Measurements from ENCODE around the gene WNT5B.
"Not testable (repeated sequence)": the region's sequence is repeated elsewhere in the genome, so short reads cannot be mapped to it uniquely, and the experiment has no call there.

The WNT5B gene

GRCh38 chr12:1598757-1599156 is 30.3 kb upstream of the WNT5B start:
- DNase-seq (ENCODE audit: low read depth in 2 of 2): no peak

GRCh38 chr12:1602706-1603105 is 26.3 kb upstream of the WNT5B start:
- DNase-seq (ENCODE audit: low read depth in 2 of 2): not testable (repeated sequence)

DNA sequence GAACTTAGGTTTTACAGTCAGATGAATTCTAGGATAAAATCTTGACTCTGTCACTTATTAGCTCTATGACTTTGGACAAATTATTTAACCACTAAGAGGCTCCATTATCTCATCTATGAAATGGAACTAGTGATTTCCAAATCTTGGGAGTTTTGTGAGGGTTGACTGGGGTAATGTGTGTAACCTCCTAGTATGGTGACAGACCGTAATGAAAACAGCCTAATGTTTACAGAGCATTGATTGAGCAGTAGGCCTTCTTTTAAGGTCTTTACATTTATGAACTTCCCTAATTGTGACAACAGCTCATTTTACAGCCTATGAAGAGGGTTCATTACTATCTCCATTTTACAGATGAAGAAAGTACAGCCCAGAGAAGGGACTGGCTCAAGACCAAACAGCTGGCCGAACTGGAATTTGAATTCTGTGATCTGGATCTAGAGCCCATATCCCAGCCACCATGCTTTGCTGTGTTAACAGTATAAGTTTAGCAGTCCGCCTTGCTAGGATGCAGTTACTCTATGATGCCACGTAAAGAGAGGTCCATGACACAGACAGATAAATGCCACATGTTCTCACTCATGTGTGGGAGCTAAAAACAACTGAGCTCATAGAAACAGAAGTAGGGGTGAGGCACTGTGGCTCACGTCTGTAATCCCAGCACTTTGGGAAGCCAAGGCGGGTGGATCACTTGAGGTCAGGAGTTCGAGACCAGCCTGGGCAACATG is 25.6 kb upstream of the WNT5B start:
- DNase-seq (ENCODE audit: low read depth in 2 of 2): no peak

GRCh38 chr12:1604464-1604863 is 24.6 kb upstream of the WNT5B start:
- DNase-seq (ENCODE audit: low read depth in 2 of 2): no peak

- DNase-seq (ENCODE audit: low read depth in 2 of 2): no peak
These were observed 23.7 kb upstream of the WNT5B start for GRCh38 chr12:1605129-1606020.

- no peak for DNase-seq (ENCODE audit: low read depth in 2 of 2)
These were observed 22.9 kb upstream of the WNT5B start for GRCh38 chr12:1606021-1606622.

GRCh38 chr12:1607940-1608712 is 20.9 kb upstream of the WNT5B start:
- no peak for DNase-seq (ENCODE audit: low read depth in 2 of 2)

DNA sequence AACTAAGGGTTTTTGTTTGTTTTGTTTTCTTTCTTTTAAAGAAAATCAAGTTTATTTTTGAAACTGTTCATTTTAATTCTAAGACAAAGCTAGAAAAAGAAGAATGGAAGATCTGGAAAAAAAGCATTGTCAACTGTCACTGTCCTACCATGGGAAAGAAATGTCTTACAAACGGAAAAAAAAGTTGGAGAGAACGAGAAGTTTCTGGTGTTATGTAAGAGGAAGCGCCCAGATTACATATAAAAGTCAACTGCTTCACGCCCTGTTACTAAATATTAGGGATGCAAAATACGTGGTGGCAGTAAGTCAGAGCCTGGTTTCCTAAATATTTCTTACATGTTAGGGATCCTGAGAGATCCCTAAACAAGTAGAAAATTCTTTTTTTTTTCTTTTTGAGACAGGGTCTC is 20.3 kb upstream of the WNT5B start:
- no peak for DNase-seq (ENCODE audit: low read depth in 2 of 2)

GRCh38 chr12:1610072-1610643 is 18.9 kb upstream of the WNT5B start:
- no peak for DNase-seq (ENCODE audit: low read depth in 2 of 2)

DNA sequence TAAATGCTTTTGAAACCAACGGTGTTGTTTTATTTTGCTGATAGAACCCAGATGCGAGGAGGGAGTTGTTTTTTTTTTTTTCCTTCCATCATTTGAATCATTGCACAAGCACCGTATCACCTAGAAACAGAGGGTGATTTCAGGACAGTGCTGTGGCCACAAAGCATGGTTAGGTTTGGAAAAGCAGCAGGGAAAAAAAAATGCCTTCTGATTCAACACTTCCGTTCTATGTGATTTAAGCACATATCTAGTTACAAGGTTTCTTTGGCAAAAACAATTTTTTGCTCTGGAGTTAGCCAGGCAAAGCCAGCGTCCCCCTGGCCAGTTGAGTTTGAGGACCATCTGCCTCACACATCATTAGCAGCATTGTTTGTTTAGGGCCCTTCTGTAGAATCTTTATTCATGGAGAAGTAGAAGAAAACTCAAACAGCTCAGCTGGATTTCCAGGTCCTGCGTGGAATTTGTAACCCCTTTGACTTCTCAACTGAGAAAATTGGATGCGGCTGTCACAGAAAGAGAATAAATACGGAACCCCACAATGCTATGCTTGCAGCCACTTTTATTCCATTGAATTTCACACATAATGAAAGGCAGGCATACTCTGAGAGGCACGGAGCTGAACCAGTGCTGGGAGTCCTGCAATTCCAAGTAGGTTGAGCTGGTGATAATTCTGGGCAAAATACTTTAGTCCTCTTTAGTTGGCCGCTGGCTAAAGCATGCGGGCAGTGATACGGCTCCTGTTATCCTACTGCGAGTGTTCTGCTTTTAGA is 17.0 kb upstream of the WNT5B start:
- DNase-seq (ENCODE audit: low read depth in 2 of 2): no peak

DNA sequence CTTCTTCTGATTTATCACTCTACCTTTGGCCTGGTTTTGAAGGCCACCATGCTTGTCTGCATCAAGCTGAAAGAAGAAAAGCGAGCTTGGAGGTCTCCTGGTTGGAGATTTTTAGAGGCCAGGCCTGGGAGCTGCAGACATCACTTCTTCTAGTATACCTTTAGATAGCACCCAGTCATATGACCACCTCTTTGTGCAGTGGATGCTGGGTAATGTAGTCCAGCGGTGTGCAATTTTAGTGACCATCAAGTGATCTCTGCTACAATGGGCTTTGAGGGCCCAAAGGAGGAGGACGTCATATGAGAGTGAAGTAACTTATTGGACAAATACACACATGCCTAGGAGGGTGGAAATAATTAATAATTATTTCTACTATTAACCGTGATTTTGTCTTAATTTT is 15.2 kb upstream of the WNT5B start:
- DNase-seq (ENCODE audit: low read depth in 2 of 2): no peak

GRCh38 chr12:1614360-1614759 is 14.7 kb upstream of the WNT5B start:
- DNase-seq (ENCODE audit: low read depth in 2 of 2): no peak

GRCh38 chr12:1616233-1617066 is 12.6 kb upstream of the WNT5B start:
- DNase-seq (ENCODE audit: low read depth in 2 of 2): no peak

DNA sequence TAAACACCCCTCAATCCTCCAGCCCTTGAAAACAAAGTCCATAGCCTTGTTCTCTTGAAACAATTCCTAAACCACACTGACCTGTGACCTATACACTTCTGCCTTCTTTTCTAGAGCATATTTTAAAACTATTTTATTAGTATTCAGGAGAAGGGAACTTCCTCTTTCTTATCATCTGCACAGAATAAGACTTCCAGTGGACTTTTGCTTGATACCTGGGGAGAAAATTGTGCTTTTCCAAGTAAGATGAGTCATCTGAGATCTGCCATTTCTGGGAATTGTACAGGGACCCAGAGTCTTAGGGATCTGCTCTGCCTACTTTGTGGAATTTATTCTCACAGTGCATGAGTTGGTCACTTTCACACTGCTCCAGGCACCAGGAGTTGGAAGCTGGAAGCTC is 10.5 kb upstream of the WNT5B start:
- DNase-seq (ENCODE audit: low read depth in 2 of 2): no peak

DNA sequence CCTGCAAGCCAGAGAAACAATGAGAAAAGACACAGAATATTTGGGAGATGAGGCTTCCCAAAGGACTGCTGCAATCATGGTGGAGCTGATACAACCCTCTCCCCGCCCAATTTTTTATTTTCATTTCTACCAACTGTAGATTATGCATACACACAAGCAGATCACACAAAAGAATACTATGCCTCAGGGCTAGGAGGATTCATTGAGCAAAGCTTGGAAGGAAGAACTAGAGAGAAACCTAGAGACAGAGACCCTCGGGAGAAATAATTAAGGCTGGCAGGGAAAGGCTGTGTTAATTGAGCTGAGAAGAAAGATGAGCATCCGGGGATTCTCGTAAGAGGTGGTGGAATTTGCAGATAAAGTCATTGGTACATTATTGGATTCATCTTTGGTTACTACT is 9.9 kb upstream of the WNT5B start:
- DNase-seq (ENCODE audit: low read depth in 2 of 2): no peak

DNA sequence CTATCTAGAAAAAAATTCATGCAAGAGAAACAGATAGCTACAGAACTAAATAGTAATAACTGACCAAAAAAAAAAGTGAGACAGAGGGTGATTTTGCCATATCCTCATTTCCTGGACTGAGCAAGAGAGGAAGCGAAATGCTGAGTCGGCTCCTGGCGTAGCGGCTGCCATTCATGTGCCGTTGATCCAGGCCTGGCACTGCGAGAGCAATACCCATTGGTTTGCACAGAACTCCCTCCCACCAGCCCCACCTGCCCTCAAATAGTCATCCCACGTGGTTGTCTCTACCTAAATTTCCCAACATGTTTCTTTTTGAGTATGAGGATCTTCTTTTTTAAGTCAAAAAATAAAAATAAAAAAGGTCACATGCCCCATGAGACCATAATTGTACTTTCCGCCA is 9.4 kb upstream of the WNT5B start:
- DNase-seq (ENCODE audit: low read depth in 2 of 2): no peak

GRCh38 chr12:1620092-1620491 is 8.9 kb upstream of the WNT5B start:
- DNase-seq (ENCODE audit: low read depth in 2 of 2): no peak

DNA sequence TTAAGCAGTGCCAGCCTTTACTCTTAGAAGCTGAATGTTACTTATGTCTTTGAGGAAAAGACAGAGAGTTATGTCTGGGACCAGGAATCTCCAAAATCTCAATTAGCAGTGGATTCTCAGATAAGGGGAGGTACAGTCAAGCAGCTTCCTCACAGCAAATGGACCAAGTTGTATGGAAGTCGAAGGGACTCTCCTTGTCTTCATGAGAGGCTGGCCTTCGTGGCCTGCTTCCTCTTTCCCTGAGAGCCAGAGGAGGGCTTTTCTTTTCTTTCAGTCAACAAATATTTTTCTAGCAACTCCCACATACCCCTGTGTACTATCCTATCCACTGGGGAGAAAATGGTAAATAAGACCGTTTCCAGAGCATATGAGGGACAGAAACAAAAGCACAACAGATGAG is 6.6 kb upstream of the WNT5B start:
- no peak for DNase-seq (ENCODE audit: low read depth in 2 of 2)

- no peak for DNase-seq (ENCODE audit: low read depth in 2 of 2)
These were observed 504 bp downstream of the WNT5B start for GRCh38 chr12:1629338-1630132.

All from stimulated activated CD8-positive, alpha-beta memory T cell treated with anti-CD3 and anti-CD28 coated beads, Interleukin-7, amount 100 ng/mL, for 1 hour (primary cell).